IPS DF 6.9 (cell line): ENCODE results near the gene DPP6.

Experiments used
- DNase-seq: peaks from one replicate; pipeline ENCODE4 v3.0.0-alpha.2; 2013; ENCODE audit warnings: low read depth, low spot score
- H3K27ac ChIP-seq: one replicate; pipeline ENCODE4 v1.5.1; 2013; ENCODE audit warnings: low read length, control low read depth
- H3K27me3 ChIP-seq: 2 replicates; pipeline ENCODE4 v1.6.1; 2013; ENCODE audit warnings: mild to moderate bottlenecking, low read length; ENCODE audit not compliant: control insufficient read depth, insufficient read depth
- H3K36me3 ChIP-seq: 2 replicates; pipeline ENCODE4 v1.6.1; 2013; ENCODE audit warnings: low read length; ENCODE audit not compliant: control insufficient read depth, insufficient read depth
- H3K4me1 ChIP-seq: 2 replicates; pipeline ENCODE4 v1.6.1; 2013; ENCODE audit warnings: low read length; ENCODE audit not compliant: control insufficient read depth, insufficient read depth
- H3K4me3 ChIP-seq: 2 replicates; pipeline ENCODE4 v1.5.1; 2013; ENCODE audit warnings: mild to moderate bottlenecking, low read length
- H3K9me3 ChIP-seq: 2 replicates; pipeline ENCODE4 v1.6.1; 2013; ENCODE audit warnings: low read length, inconsistent platforms; ENCODE audit not compliant: control insufficient read depth, insufficient read depth
- WGBS: extraction: QIAGEN DNeasy Blood & Tissue Kit; methylation state at CpG from one replicate; pipeline ENCODE4 v1.1.7; 2013; ENCODE audit warnings: mixed read lengths, missing lambda C conversion rate; ENCODE audit not compliant: insufficient read length, insufficient coverage; 5-methylcytosine and 5-hydroxymethylcytosine counted together

Gene DPP6

DNA sequence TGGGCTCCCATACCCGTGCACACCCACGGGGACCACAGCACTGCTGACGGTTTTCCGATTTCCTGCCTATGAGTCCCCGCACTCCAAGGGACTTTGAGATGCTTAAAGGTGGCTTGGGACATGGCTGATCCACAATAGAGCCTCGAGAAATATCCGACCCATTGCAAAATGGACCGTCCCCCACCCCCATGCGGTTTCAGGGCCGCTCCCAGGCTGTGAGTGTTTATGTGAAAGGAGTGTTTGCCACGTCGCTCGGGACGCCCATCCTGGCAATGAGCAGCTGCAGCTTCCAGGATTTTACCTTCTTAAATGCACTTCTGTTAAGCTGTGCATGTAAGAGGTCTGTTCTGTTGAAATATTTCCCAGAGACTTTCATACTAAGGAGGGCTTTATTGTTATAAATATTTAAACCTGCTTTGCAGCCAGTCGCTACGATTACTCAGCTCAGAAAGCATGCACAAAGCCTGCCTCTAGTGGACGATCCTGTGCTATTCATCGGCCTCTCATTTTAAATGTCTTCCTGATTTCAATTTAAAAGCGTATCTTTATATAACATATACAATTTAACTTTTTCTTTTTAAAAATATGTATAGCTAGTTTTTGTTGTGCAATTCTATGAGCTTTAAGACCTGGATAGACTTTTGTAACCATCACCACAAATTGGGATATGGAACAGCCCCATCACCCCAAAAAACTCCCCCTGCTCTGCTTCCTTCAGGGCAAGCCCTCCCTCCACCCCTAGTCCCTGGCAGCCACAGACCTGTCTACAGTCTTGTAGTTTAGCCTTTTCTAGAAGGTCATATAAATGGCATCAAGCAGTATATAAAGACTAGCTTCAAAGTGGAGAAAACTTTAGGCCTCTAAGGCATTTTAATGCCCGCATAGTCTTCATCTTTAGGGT lies 532.4 kb downstream of the DPP6 start:
- H3K27me3 ChIP-seq, result no peaks in the 10 kb centered on the region
- no peak overlapping the region for H3K4me3 ChIP-seq
- no peak overlapping the region for H3K27ac ChIP-seq
- no peaks in the 10 kb centered on the region for H3K9me3 ChIP-seq
- DNase-seq, result no peak
- H3K4me1 ChIP-seq, result no peaks in the 10 kb centered on the region; the same call in 1 of the 2 replicates
- WGBS, result 100% methylated on average over 1 of the region's 20 CpGs
- H3K36me3 ChIP-seq, result no peaks in the 10 kb centered on the region

DNA sequence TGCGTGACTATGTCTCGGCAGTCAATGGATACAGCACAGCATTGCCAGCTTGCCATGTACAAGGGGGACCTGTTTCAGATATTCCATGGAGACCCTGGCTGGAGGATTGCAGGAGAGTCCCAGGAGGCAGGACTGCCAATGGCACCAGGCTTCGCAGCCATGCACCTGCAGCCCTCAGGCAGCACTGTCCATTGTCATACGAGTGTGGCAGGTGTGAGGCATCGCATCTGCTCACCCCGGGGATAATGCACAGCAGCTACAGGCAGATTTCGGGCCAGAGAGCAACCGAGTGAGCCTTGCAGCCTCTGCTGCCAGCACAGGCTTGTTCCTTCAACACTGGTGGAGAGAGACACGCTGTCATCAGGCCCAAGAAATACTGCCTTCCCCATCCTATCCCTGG lies 535.6 kb downstream of the DPP6 start:
- Histone ChIP-seq H3K4me1 (no peaks in the 10 kb centered on the region; the same call in 1 of the 2 replicates), H3K27me3 (no peaks in the 10 kb centered on the region), H3K27ac (no peak overlapping the region), H3K4me3 (no peak overlapping the region), H3K36me3 (no peaks in the 10 kb centered on the region), H3K9me3 (no peaks in the 10 kb centered on the region)
- no CpG with 5 or more reads among the region's 9 CpGs for WGBS
- DNase-seq, result no peak

- no peak for DNase-seq
- no peaks in the 10 kb centered on the region for H3K9me3 ChIP-seq
- H3K36me3 ChIP-seq, result no peaks in the 10 kb centered on the region
- no peaks in the 10 kb centered on the region for H3K27me3 ChIP-seq
- H3K4me3 ChIP-seq, result no peak overlapping the region
- H3K27ac ChIP-seq, result no peak overlapping the region
- no CpG with 5 or more reads among the region's 6 CpGs for WGBS
- H3K4me1 ChIP-seq, result no peaks in the 10 kb centered on the region; the same call in 1 of the 2 replicates
Observed at GRCh38 chr7:154591544-154591943, 539.3 kb downstream of the DPP6 start.

GRCh38 chr7:154592388-154592787 lies 540.2 kb downstream of the DPP6 start:
- no peaks in the 10 kb centered on the region for H3K36me3 ChIP-seq
- H3K4me3 ChIP-seq, result no peak overlapping the region
- H3K27ac ChIP-seq, result no peak overlapping the region
- H3K4me1 ChIP-seq, result no peaks in the 10 kb centered on the region; the same call in 1 of the 2 replicates
- DNase-seq, result no peak
- H3K9me3 ChIP-seq, result no peaks in the 10 kb centered on the region
- WGBS, result no CpG with 5 or more reads among the region's 16 CpGs
- no peaks in the 10 kb centered on the region for H3K27me3 ChIP-seq

- no peaks in the 10 kb centered on the region for H3K27me3 ChIP-seq
Observed at GRCh38 chr7:154598396-154598795, 546.2 kb downstream of the DPP6 start.

DNA sequence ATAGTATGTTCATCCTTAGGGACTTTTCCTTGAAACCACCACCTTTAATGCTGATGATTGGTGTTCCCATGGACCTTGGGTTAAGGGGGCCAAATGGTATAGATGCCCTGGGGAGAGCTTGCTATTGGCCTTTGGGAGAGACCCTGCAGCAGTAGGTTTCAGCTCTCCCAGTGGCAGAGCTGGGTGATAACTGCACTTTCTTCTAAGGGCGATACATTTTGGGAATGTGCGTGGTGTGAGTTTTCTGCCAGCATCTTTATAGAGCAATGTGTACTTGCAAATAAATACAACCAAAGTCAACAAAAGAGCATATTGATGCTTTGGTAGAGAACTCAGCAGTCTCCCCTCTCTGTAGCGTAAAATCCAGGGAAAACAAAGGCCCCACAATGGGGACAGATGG lies 546.7 kb downstream of the DPP6 start:
- Histone ChIP-seq H3K9me3 (no peaks in the 10 kb centered on the region), H3K27me3 (no peaks in the 10 kb centered on the region), H3K36me3 (no peaks in the 10 kb centered on the region), H3K4me3 (no peak overlapping the region), H3K27ac (no peak overlapping the region), H3K4me1 (no peaks in the 10 kb centered on the region)
- no CpG with 5 or more reads among the region's 3 CpGs for WGBS
- no peak for DNase-seq

More at GRCh38 chr7:154598396-154598795, 546.2 kb downstream of the DPP6 start:
- Histone ChIP-seq H3K4me3 (no peak overlapping the region), H3K4me1 (no peaks in the 10 kb centered on the region), H3K9me3 (no peaks in the 10 kb centered on the region), H3K36me3 (no peaks in the 10 kb centered on the region), H3K27ac (no peak overlapping the region)
- no CpG with 5 or more reads among the region's 4 CpGs for WGBS
- DNase-seq, result no peak

DNA sequence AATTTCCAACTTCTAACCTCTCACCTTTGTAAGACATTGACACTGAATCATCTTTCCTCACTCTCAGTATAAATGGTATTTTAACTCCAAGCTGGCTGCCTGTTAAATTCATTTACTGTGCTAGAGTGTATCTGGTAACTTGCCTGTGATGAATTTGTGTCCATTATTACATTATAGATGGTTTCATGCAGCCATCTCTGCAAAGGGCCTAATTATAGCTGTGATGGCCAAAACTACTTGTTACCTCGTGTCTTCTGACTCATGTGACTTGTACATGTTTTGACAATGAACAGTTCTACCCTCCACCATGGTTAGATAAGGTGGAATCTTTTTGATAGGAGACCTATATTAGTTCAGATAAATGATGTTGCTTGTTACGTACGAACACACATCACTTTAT lies 558.7 kb downstream of the DPP6 start:
- Histone ChIP-seq H3K4me1 (no peaks in the 10 kb centered on the region), H3K9me3 (no peaks in the 10 kb centered on the region), H3K4me3 (no peak overlapping the region), H3K27me3 (no peaks in the 10 kb centered on the region), H3K36me3 (no peaks in the 10 kb centered on the region), H3K27ac (no peak overlapping the region)
- no CpG with 5 or more reads among the region's 3 CpGs for WGBS
- DNase-seq, result no peak

GRCh38 chr7:154613811-154614210 lies 561.6 kb downstream of the DPP6 start:
- Histone ChIP-seq H3K36me3 (no peaks in the 10 kb centered on the region), H3K27me3 (no peaks in the 10 kb centered on the region), H3K27ac (no peak overlapping the region), H3K9me3 (no peaks in the 10 kb centered on the region), H3K4me1 (no peaks in the 10 kb centered on the region), H3K4me3 (no peak overlapping the region)
- DNase-seq, result no peak
- WGBS, result no CpG with 5 or more reads among the region's 7 CpGs

GRCh38 chr7:154620141-154620755 lies 568.0 kb downstream of the DPP6 start:
- DNase-seq, result no peak
- WGBS, result no CpG with 5 or more reads among the region's 9 CpGs
- H3K27me3 ChIP-seq, result no peaks in the 10 kb centered on the region
- H3K9me3 ChIP-seq, result no peaks in the 10 kb centered on the region
- no peak overlapping the region for H3K27ac ChIP-seq
- H3K4me1 ChIP-seq, result no peaks in the 10 kb centered on the region; the same call in 1 of the 2 replicates
- no peaks in the 10 kb centered on the region for H3K36me3 ChIP-seq
- no peak overlapping the region for H3K4me3 ChIP-seq

DNA sequence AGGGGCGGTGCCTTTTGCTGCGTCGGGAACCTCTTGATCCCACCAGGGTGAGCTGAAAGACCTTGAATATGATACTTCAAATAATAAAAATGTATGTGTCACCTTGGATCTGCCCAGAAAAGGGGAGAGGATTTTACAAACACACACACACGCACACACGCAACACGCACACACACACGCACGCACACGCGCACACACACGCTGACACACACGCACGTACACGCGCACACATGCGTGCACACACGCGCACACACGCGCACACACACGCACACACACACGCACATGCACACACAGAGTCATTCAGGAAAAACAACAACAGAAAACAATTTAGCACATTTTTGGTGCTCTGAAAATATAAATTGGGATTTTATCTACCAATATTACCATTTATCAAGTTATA lies 571.2 kb downstream of the DPP6 start:
- no peak for DNase-seq
- no peaks in the 10 kb centered on the region; the same call in 1 of the 2 replicates for H3K4me1 ChIP-seq
- H3K27me3 ChIP-seq, result no peaks in the 10 kb centered on the region
- H3K4me3 ChIP-seq, result no peak overlapping the region
- H3K27ac ChIP-seq, result no peak overlapping the region
- H3K9me3 ChIP-seq, result 0 out of 2 replicates have a peak, but pooled peaks cover 1% of the 10 kb centered on the region
- H3K36me3 ChIP-seq, result no peaks in the 10 kb centered on the region
- WGBS, result no CpG with 5 or more reads among the region's 22 CpGs
